Renal pelvis (tissue), 4 donors: Measurements from ENCODE around the gene MBP. TPM values are rescaled to one million over a fixed set of nuclear protein-coding genes. Genes with fewer than 3 reads are reported as not detected.
"Not testable (repeated sequence)": the region's sequence is repeated elsewhere in the genome, so short reads cannot be mapped to it uniquely, and the experiment has no call there.

ENCODE experiments used
- DNase-seq: peaks from one replicate; pipeline ENCODE4 v3.0.0-alpha.2; 2013
- polyA plus RNA-seq, 3 donors: library from polyadenylated mRNA; unstranded; fragments of 120-200 nt; gene quantifications; one replicate each; pipeline ENCODE4 v1.2.1, GENCODE V29; 2013; ENCODE audit not compliant: insufficient read length in 3 of 3

Gene MBP
- polyA plus RNA-seq, 3 donors = 18.5 to 20.4 (median 19.7) TPM

DNA sequence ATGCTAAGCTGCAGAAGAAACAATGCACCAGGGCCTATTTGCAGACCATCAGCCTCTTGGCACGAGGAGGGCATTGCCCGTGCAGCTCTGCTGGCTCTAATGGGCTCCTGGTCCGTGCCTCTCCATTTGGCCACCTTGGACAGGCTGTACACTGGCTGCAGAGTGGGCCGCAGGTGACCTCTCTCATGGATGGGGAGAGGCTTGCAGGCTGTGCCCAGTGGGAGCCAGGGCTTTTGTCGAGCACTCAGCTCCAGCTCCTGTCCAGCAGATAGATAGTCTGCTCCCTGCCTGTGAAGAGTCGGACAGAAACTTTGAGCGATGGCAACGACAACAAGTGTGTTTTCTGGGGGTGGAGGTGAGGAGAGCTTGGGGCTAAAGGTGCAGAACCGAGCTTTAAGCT, 100.9 kb downstream of the MBP start:
- DNase-seq = no peak

DNA sequence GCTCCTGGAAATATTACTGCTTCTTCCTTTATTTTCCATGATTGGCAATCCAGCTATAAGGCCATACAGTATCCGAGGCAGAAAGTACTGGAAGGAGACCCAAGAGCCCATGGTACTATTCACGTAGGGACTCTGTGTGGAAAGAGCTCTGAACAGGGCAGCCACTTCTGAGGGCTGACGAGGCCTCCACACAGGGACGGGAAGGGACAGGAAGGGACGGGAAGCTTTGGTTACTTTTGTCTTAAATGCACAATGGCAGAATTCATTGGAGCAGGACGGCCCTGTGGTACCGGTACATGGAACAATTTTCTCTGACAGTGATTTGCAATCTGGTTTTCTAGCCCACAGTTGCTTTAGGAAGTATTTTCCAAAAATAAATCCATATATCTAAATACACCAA, 102.4 kb downstream of the MBP start:
- no peak for DNase-seq

DNA sequence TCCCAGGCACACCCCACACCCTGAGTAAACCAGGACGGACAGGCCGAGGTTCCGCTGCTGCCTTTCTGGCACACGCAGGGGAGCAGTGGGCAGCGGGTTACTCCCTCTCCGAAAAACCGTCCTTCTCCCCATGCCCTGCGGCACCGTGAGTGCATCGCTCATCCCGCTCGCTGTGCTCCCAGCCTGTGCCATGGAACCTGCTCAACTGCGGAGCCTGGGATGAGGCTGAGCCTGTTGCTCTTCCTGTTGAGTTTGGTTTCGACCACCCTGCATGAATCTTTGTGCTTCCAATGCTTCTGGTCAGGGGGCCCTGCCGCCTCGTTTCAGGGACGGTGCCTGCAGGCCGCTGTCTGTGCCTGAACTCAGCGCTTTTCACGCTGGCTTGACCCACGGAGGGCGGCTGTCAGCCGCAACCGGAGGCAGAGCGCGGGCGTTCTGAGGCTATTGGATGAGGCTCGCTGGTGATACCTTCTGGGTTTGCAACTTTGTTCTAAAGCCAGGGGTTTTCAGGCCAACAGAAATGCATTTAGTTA, 106.7 kb downstream of the MBP start:
- no peak for DNase-seq

DNA sequence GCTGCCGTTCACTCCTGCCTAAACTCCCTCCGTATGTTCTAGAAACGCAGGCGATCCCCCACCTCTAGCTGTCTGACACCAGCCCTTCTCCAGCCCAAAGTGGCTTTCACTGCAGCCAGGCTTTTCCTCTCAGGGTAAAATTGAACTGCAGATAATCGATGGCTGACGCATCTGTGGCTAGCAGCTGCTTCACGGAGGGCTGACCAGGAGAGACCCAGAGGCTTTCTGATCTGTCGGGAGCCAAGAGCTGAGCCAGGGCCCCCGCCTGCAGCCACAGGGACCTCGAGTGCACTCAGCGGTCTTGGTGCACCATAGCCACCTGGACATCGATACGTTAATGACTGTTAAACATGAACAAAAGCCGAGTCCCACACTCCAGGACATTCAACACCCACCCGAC, 107.5 kb downstream of the MBP start:
- DNase-seq = no peak

DNA sequence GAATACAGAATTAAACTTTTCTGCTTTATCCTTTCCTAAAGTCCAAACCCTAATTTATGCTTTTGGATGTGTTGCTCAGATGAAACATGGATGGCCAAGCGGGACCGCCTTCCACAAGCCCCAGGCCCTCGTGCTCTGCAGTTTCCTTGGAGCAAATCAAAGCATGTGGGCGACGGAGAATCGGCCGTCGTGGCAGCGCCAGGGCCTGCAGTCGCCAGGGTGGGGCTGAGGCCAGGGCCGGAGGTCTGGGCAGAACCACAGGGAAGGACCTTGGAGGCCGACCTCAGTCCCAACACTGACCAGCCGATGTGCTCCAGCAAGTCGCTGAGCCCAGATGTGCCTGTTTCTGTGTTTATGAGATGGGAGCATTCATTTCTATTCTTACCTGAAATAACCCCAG, 108.1 kb downstream of the MBP start:
- DNase-seq = no peak

DNA sequence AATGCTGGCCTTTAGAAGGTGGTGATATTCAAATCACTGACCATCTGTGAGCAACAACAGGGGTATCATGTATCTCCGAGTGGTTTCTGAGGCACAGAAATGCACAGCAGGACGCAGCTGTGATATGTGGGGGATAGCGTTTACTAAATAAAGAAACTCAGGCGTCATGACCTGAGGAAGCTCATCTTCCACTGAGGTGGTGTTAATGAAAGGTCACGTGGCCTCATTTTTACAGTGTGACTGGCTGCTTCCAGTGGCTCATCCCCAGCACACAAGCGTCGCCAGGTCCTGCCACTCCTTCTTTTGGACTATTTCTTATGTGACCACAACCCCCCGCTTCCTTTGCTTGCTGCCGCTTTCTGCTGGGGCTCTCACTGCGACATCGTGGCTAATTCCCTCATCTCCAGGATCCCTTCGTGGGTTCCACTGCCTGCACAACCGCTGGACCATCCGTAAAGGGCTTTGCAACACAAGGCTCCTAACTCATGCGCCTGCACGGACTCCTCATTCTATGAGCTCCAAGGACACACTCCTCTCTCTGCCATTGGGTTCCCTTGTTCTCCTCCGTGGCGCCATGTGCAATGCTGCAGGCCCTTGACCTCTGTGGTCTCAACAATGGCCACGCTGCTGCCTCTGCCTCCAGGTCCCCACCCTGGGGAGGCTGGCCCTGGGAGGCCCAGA, 109.3 kb downstream of the MBP start:
- DNase-seq = peak; percentile 58

DNA sequence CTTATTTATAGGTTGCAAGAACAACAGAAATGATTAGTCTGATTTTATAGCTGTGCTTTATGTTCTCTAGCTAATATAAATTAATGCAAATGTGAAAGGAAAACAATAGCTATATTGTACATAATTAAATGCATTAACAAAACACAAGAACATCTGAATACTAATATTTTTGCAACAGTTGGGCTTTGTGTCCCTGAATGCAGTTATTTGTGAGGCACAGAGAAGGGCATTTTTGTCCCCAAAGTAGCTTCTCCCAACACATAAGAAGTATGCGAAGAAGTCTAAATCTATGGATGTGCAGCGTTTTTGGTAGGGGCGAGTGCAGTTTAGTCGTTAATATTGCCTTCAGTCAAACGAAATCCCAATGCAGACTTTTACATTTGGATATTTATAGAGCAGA, 110.0 kb downstream of the MBP start:
- DNase-seq = no peak

DNA sequence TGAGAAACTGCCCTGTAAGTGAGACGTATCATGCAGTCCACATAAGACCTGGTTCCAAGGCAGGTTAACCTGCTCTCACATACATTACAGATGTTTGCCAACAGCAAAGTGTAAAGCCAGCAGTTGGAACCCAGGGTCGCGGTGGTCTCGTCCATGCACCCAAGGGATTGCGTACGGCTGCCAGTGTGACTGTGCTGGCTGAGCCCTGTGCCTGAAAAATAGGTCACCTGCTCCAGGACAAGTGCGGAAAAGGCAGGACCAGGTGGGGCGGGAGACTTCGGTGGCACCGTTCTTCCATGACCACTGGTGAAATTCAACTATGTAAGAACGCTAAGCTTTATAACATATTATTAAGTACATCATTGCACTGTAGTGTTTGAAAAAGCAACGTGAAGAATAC, 110.5 kb downstream of the MBP start:
- DNase-seq = no peak

DNA sequence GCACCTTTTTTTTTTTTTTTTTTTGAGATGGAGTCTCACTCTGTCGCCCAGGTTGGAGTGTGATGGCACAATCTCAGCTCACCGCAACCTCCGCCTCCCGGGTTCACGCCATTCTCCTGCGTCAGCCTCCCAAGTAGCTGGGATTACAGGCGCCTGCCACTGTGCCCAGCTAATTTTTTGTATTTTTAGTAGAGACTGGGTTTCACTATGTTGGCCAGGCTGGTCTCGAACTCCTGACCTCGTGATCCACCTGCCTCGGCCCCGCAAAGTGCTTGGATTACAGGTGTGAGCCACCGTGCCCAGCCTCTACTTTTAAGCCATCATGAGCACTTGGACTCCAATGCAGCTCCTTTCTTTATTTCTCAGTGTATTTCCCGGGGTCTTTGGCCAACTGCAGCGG, 111.1 kb downstream of the MBP start:
- not testable (repeated sequence) for DNase-seq

DNA sequence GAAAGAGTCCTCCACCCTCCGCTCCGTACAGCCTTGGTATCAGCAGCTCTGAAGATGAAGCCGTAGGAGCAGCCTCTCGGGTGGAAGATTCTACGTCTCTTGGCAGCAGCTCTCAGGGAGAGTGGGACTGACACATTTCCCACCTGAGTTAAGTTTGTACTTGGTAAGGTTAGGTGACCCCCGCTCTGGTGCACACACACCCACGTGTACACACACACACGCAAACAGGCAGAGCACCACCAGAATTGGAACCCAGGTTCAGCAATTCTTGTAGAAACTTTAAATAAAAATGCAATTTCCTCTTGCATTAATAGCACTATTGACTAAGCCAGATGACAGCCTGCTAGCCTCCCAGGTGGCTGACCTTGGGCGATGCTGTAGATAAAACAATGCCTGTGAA, 111.5 kb downstream of the MBP start:
- no peak for DNase-seq

DNA sequence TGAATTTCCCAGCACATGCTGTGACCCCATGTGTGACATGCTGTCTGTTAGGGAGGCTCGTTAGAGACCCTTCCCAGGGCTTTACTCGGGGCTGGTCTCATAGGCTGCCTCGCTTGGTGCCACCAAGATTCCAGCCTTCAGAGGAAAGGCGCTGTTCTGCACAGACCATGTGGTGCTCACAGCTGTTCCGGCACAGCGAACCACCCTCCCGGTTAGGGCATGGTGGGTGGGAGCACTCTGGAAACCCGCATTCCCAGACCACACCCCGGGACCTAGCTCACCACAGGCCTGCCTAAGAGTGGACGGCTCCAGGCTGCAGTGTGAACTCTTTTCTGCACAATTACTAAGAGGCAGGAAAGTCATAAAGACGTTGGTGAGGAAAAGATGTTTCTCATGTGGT, 112.0 kb downstream of the MBP start:
- no peak for DNase-seq

DNA sequence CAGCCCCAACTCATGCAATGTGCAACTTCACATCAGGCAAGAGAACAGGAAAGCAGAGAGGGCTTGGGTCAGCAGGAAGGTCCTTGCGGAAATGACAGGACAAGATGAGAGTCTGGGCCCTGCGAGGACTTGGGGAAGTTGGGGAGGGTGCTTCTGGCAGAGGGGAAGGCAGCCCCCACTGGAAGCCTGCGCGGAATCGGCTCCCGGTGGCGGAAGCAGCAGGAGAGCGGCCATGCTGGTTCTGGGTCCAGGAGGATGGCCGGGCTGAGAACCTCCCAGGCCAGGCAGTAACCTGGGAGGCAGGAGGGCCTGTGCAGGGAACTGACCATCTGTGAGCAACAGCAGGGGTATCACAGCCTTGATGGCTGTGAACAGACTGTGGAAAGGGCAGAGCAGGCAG, 112.9 kb downstream of the MBP start:
- DNase-seq = no peak

DNA sequence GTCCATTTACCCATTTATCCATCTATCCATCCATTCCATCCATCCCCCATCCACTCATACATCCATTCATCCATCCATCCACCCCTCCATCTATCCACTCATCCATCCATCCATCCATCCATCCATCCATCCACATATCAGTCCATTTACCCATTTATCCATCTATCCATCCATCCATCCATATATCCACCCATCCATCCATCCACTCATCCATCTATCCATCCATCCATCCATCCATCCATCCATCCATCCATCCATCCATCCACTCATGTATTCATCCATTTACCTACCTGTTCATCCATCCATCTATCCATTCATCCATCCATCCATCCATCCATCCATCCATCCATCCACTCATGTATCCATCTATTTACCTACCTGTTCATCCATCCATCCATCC, 113.9 kb downstream of the MBP start:
- DNase-seq = not testable (repeated sequence)

DNA sequence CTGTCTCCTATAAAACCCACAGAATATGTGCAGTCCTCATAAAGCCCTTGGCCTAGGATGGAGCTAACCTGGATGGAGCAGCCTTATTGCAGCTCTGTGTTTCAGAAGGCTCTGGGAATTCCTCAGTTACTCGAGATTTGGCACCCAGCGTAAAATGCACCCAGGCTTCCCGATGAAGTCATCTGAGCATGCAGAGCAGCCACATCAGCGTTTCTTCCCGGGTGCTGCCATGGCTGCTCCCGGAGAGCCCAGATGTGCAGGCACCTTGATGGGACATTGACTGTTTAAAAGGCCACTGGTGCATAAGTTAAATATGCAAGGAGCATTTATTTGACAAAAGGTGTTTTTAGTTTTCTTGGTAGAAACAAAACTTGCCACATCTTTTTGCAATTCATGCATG, 115.2 kb downstream of the MBP start:
- DNase-seq = no peak

DNA sequence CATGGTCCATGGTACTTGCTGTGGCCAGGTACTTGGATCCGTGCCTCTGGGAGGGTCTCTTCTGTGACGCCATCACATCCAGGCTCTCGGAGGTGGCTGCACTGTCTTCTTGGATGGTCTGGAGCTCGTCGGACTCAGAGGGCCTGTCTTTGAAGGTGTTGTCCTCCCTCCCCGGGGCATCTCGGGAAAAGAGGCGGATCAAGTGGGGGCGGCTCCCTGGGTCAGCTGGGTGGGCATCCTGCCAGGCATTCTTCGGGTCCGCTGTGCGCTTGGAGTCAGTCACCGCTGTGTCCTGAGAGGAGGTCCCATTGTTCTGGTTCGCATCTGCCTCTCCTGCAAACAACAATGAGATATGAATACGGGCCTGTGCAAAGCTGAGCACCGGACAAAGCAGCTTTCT, 115.6 kb downstream of the MBP start:
- DNase-seq = no peak

DNA sequence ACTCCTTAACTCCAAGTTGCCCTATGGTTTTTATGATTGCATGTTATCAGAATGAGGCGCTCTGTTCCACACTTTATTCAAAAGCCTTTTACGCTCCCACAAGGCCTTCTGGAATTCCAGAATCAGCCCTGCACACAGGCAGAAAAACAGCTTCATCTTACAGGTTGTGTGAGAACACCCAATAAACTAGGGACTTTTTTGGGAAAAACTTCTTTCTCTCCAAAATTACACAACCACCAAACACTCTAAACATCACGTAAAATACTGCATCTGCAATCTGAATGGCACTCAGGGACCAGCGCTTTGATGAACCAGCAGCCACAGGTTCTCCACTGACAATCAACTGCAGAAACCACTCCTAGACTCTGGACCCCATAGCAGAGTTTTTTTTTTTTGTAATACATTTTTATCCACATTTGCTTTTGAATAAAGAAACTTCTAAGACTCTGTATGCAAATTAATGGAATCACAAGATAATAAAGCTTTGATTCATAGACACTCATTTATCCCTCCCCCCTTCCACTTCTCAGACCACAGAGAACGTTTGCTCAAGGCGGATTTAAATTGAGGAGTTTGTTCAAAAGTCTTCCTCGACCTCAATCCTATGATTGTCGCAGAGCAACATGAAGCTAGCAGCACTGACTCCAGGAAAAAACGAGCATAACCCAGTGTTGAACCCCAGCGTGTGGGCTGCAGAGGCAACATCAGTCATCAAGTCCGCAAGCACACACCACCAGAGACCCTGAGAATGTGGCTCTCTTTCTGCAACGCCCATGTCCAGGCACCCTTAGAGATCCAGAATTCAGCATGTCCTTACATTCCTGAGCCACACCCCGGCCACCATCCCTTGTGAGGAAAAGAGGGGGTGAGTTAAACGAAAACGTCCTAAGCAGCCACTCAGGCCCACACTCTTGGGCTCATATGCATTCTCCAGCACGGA, 116.5 kb downstream of the MBP start:
- DNase-seq = no peak

DNA sequence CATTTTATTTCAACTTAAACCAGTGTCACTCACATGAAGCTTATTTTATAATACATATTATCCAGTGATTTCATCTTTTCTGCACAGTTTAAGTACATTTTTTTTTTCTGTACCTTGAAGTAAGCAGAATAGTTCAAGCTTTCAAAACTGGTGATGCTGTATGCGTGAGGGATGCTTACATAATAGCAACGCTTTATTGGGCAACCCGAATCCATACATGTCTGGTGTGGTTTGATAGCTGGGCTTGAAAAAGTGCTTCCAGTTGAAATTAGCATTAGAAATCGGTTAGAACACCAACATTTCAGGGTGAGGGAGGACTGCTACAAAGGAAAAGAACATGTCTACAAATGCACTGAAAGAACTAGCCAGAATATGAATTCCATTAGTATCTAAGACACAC, 117.4 kb downstream of the MBP start:
- no peak for DNase-seq

DNA sequence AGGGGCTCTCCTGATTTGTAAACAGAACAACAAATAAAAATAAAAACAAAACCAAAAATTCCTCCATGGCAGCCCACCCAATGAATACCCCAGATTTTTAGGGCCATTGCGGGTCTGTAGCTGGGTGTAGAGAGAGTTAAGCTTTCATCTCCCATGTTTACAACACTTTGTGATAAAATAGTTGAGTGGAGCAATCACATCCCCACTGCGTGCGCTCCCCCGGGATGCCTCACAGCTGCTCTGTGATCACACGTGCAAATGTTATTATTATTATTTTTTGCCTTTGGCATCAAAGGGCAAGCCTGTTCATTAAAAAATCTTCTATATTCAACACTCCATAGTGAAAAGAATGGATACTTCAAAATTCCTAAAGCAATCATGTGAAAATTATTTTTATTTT, 118.0 kb downstream of the MBP start:
- DNase-seq = no peak

DNA sequence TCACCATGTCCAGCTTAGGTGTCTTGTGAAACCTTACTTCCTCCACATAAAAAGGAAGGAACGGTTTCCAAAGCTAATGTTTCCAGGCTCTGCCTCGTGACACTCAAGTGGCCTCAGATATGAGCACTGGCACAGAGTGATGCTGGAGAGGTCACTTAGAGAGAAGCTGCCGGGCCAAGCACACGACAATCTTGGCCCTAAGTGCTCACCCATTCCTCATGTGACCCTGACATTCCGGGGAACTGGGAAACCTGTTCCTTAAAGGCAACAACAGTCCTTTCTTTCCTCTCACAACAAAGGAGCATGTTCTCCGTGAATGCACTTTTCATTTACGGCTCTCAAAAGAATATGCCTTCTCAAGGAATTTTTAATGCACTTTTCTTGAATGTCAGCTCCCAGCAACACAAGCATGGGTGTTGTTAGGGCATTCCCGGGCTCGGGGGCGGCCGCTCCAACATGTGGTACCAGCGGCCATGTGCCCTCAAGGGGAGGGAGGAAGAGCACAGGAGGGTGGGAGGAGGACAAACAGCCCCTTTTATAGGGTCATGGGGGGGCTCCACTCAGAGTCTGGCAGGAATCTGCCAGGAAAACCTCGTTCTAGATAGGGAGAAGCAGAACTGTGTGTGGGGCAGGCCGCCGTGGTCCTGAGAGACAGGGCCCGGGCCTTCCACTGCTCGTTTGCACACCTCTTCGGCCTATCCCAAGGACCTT, 118.6 kb downstream of the MBP start:
- DNase-seq = no peak

DNA sequence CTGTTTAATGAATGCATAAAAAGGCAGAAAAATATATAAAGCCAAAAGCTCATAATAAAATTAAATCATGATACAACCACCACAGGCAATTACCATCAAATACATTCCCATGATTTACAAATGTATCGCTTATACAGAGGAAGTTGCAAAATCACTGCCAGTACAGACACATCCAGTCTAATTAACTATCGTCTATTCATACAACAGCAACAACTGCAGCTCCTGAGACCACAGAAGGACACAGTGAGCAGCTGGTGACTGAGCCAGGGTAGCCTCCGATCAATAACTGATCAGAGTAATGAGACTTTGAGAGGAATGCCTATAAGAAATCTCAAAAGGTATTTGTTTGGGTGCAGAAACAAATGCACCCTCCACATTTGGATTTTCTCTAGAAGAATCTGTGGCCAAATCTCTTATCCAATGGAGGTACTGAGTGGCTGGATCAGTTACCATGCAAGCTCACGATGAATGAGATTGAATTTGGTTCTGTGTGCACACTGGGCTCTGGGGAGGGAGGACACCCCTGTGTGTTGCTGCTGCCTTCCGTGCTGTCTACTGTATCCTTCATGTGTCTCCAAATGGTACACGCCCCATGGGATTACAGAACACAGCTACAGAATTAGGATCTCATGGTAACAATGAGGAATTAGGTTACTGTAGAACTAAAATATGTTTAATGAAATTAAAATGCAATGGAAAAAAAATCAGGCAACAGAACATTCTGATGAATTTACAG, 119.6 kb downstream of the MBP start:
- DNase-seq = no peak

DNA sequence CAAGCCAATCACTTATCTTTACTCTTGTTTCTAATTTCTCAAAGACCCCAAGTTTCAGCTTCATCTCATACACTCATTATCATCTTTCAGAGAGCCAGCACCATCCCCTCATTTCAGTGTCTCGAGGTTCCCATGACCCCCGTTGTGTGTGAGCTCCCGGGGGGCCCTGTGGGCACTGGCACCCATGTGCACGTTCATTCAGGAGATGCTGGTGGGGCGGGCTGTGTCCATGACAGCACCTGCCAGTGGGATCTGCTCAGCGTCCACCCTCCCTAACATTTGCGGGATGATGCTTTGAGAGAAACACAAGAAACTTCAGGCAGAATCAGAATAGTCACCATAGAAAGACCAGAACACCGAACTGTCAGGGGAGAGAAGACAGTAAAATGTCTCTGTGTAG, 120.5 kb downstream of the MBP start:
- DNase-seq = no peak

DNA sequence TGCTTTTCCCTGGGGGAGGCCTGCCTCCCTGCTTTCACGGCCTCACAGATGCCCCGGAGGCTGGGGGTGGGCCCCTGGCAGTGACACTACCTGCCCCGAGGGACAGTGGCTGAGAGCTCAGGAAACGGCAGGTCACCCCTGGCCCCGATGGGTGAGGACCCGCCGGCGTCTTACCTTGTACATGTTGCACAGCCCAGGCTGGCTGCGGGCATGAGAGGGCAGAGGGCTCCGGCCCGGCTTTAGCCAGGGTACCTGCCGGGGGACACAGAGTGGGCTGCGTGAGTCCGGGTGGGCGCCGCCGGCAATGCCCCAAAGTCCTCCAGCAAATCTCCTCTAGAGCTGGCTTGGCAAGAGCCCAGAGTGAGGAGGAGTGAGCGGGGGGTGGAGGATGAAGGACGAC, 122.9 kb downstream of the MBP start:
- DNase-seq = no peak
